ENCODE measurements around the gene POU5F1.
"Not testable (repeated sequence)": the region's sequence is repeated elsewhere in the genome, so short reads cannot be mapped to it uniquely, and the experiment has no call there.

The POU5F1 gene

DNA sequence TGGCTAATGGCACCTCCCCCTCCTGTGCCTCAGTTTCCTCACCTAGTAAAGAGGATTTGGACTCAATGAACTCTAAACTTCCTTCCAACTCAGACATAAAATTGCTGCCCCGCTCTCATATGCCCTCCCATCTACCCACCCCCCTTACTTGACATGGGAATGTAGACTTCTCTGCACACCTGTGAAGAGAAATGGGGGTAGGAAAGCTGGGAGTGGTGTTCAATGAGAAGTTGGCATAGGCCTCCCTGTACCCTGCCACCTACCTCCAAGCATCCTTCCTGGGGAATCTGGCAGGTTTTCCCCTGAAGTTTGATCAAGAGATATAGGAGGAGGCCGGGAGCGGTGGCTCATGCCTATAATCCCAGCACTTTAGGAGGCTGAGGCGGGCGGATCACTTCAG, 3.9 kb upstream of the POU5F1 start:
- H3K4me1 ChIP-seq (ENCODE audit: control insufficient read depth, insufficient read depth, low read length), result peaks cover 2% of the 10 kb centered on the region
- no peaks in the 10 kb centered on the region for H3K9me3 ChIP-seq (ENCODE audit: control insufficient read depth in 2 of 2, low read length in 2 of 2)
- no peaks in the 10 kb centered on the region for H3K27me3 ChIP-seq (ENCODE audit: control insufficient read depth in 1 of 2, insufficient read depth in 2 of 2, low read length in 2 of 2)

DNA sequence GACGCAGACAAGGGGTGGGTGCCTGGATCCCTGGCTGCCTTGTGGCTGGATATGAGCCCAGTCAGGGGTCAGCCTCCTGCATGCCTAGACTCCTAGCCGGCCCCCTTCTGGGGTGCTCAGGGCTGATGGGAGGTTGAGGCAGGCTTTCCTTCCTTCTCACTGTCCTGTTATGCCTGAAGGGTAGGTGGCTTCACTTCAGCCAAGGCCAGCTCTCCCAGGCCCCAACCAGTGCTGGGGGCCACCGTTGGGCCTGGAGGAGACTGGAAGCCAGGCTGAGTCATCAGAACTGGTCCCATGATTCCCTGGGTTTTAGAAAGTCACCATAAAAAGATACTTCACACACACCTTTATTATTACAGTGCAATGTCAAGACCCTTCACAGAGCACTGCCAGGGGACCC, 2.9 kb upstream of the POU5F1 start:
- H3K4me1 ChIP-seq (ENCODE audit: control insufficient read depth, insufficient read depth, low read length), result peaks cover 2% of the 10 kb centered on the region
- no peak overlapping the region for H3K4me3 ChIP-seq (ENCODE audit: low read length in 2 of 2)
- H3K27ac ChIP-seq (ENCODE audit: low read length), result no peak overlapping the region
- H3K9ac ChIP-seq (ENCODE audit: low read length in 2 of 2), result no peak overlapping the region
- H3K36me3 ChIP-seq (ENCODE audit: control insufficient read depth in 2 of 2, insufficient read depth in 2 of 2, low read length in 2 of 2), result no peaks in the 10 kb centered on the region
- no peaks in the 10 kb centered on the region for H3K9me3 ChIP-seq (ENCODE audit: control insufficient read depth in 2 of 2, low read length in 2 of 2)
- H3K27me3 ChIP-seq (ENCODE audit: control insufficient read depth in 1 of 2, insufficient read depth in 2 of 2, low read length in 2 of 2), result no peaks in the 10 kb centered on the region

More for the DNA sequence above, 3.9 kb upstream of the POU5F1 start:
- no peak overlapping the region for H3K9ac ChIP-seq (ENCODE audit: low read length in 2 of 2)
- no peak overlapping the region for H3K4me3 ChIP-seq (ENCODE audit: low read length in 2 of 2)
- H3K27ac ChIP-seq (ENCODE audit: low read length), result no peak overlapping the region
- no peaks in the 10 kb centered on the region for H3K36me3 ChIP-seq (ENCODE audit: control insufficient read depth in 2 of 2, insufficient read depth in 2 of 2, low read length in 2 of 2)

DNA sequence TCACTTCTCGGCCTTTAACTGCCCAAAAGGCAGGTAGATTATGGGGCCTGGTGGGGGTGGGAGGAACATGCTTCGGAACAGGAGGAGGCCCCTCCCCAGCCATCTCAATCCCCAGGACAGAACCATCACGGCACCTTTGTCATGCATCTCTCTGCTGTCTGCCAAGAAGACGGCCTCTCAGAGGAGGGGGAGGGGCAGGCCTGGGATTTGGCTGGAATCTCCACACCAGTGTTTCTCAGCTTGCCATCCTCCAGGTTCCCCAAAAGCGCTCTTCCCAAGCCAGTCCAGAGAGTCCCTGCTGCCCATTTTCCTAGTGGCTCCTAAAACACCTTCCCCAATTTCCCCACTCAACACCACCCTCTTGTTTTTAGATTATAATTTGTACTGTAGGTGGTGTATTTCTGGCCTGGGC, 2.5 kb upstream of the POU5F1 start:
- H3K9ac ChIP-seq (ENCODE audit: low read length in 2 of 2), result no peak overlapping the region
- H3K27me3 ChIP-seq (ENCODE audit: control insufficient read depth in 1 of 2, insufficient read depth in 2 of 2, low read length in 2 of 2), result no peaks in the 10 kb centered on the region

DNA sequence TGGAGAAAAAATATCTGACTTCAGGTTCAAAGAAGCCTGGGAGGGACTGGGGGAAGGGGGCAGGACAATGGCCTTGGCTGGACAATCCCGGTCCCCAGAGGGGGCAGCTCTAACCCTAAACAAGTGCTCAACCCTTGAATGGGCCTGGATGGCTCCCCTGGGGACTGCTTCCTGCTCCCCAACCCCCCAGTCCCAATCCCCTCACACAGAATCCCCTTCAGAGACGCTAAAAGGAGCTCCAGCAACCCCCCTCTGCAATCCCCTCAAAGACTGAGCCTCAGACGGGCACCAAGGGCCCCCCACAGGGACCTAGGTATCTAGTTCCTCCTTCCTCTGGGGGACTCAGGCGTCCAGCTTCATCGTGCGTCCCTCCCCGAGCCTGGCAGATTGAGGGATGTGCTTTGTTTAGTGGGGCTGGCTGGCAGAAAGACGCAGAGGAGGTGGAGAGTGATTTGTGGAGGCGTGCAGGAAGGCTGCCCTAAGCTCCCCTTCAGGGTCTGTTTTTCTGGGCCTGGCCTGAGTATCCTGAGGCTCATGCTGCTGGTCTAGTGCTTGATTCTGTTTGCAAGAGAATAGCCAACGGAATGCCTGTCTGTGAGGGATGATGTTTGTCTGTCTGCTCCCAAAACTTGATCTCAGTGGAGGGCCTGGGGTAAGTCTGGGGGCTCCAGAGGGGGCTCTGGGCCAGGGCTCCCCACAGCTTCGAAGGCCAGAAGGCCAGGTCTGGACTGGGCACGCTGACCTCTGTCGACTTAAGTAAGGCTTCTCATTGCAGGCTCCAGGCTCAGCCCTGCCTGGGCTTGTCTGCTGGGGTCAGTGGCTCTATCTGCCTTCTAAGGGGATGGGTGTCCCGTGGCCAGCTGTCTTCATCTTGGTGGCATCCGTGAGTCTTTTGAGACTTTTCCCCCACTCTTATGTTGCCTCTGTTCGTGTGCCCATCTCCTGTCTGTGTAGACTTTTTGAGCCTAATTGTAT, 1.7 kb upstream of the POU5F1 start:
- Histone ChIP-seq H3K36me3 (ENCODE audit: control insufficient read depth in 2 of 2, insufficient read depth in 2 of 2, low read length in 2 of 2) (no peaks in the 10 kb centered on the region), H3K9ac (ENCODE audit: low read length in 2 of 2) (no peak overlapping the region), H3K4me3 (ENCODE audit: low read length in 2 of 2) (no peak overlapping the region), H3K4me1 (ENCODE audit: control insufficient read depth, insufficient read depth, low read length) (peaks cover 2% of the 10 kb centered on the region), H3K27ac (ENCODE audit: low read length) (no peak overlapping the region), H3K9me3 (ENCODE audit: control insufficient read depth in 2 of 2, low read length in 2 of 2) (no peaks in the 10 kb centered on the region), H3K27me3 (ENCODE audit: control insufficient read depth in 1 of 2, insufficient read depth in 2 of 2, low read length in 2 of 2) (no peaks in the 10 kb centered on the region)

More for the DNA sequence above, 2.5 kb upstream of the POU5F1 start:
- no peaks in the 10 kb centered on the region for H3K36me3 ChIP-seq (ENCODE audit: control insufficient read depth in 2 of 2, insufficient read depth in 2 of 2, low read length in 2 of 2)
- H3K9me3 ChIP-seq (ENCODE audit: control insufficient read depth in 2 of 2, low read length in 2 of 2), result no peaks in the 10 kb centered on the region
- H3K4me1 ChIP-seq (ENCODE audit: control insufficient read depth, insufficient read depth, low read length), result peaks cover 2% of the 10 kb centered on the region
- no peak overlapping the region for H3K27ac ChIP-seq (ENCODE audit: low read length)
- no peak overlapping the region for H3K4me3 ChIP-seq (ENCODE audit: low read length in 2 of 2)

DNA sequence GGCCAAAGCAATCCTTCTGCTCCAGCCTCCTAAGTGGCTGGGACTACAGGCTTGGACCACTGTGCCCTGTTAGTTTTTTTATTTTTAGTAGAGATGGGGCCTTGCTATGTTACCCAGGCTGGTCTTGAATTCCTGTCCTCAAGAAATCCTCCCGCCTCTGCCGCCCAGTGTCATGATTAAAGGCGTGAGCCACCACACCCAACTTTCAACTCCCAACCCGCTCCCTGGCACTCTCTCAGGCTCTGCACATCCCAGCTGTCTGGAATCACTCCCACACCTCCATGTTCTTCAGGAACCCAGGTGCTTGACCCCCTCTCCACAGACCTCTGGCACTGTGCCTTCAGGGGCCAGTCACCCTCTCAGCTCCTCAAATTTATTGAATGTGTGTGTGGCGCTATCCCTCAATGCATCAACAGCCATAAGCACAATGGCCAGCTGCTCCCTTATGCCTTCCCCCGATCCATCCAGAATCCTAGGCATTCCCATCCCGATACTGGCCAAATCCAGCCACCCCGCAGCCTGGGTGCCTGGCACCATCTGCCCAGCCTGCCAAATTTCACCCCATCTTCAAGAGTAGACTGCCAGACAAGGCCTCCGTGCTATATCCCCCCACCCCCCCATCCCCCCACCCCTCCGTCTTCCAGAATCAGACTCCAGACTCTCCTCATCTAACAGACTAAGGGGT, 647 bp upstream of the POU5F1 start:
- no peak overlapping the region for H3K9ac ChIP-seq (ENCODE audit: low read length in 2 of 2)
- H3K27ac ChIP-seq (ENCODE audit: low read length), result no peak overlapping the region
- no peaks in the 10 kb centered on the region for H3K36me3 ChIP-seq (ENCODE audit: control insufficient read depth in 2 of 2, insufficient read depth in 2 of 2, low read length in 2 of 2)
- no peaks in the 10 kb centered on the region for H3K27me3 ChIP-seq (ENCODE audit: control insufficient read depth in 1 of 2, insufficient read depth in 2 of 2, low read length in 2 of 2)
- H3K4me3 ChIP-seq (ENCODE audit: low read length in 2 of 2), result no peak overlapping the region
- H3K4me1 ChIP-seq (ENCODE audit: control insufficient read depth, insufficient read depth, low read length), result peaks cover 2% of the 10 kb centered on the region
- H3K9me3 ChIP-seq (ENCODE audit: control insufficient read depth in 2 of 2, low read length in 2 of 2), result no peaks in the 10 kb centered on the region

DNA sequence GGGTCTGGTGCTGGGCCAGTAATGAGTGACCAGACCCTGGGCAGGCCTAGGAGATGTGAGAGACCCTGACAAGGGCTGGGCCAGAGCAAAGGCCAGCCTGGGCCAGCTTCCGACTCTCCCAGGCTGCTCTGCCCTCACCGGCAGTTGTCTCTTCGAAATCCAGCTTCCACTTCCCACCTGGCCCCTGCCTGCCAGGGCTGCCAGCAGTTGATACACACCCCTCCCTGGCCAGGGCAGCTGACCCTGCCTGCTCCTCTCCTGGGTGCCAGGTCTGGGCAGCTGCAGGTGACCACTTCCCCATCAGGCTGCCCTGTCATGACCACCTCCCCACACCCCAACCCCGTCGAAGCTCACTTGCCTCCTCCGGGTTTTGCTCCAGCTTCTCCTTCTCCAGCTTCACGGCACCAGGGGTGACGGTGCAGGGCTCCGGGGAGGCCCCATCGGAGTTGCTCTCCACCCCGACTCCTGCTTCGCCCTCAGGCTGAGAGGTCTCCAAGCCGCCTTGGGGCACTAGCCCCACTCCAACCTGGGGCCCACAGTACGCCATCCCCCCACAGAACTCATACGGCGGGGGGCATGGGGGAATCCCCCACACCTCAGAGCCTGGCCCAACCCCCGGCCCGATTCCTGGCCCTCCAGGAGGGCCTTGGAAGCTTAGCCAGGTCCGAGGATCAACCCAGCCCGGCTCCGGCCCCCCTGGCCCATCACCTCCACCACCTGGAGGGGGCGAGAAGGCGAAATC, 453 bp downstream of the POU5F1 start:
- not testable (repeated sequence) for H3K27ac ChIP-seq (ENCODE audit: low read length); H3K27me3 ChIP-seq (ENCODE audit: control insufficient read depth in 1 of 2, insufficient read depth in 2 of 2, low read length in 2 of 2); H3K4me3 ChIP-seq (ENCODE audit: low read length in 2 of 2); H3K4me1 ChIP-seq (ENCODE audit: control insufficient read depth, insufficient read depth, low read length); H3K36me3 ChIP-seq (ENCODE audit: control insufficient read depth in 2 of 2, insufficient read depth in 2 of 2, low read length in 2 of 2); H3K9ac ChIP-seq (ENCODE audit: low read length in 2 of 2); H3K9me3 ChIP-seq (ENCODE audit: control insufficient read depth in 2 of 2, low read length in 2 of 2)

DNA sequence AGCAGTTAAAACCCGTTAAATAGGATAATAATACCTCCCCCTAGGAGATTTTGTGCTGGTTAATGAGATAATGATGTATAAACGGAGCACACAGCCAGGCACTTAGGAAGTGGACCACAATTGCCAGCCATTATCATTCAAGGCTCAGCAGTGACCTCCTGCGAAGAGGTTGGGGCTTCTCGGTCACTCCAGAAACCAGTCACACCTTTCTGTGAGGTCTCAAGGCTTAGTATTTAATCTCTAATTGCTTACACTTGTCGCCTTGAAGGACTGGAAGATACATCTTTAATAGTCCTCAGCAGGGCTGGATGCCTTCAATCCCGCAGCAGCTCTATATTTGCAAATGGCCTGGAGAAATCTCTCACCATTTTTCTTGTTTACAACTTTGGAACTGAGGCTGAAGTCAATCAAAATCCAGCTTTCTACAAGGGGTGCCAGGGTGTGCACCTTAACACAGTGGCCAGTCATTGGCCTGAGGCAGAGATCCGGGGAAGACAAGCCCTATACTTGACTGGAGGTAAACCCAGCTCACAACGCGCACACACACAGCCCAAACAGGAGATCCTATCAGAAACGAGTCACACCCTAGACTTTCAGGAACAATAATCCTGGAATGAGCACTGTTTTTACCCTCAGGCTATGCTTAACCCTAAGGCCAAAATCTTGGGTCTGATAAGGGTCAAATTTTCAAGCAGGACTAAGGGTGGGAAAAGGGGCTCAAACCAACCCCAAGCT, 1.2 kb downstream of the POU5F1 start:
- Histone ChIP-seq H3K27ac (ENCODE audit: low read length) (no peak overlapping the region), H3K9ac (ENCODE audit: low read length in 2 of 2) (no peak overlapping the region), H3K27me3 (ENCODE audit: control insufficient read depth in 1 of 2, insufficient read depth in 2 of 2, low read length in 2 of 2) (no peaks in the 10 kb centered on the region), H3K9me3 (ENCODE audit: control insufficient read depth in 2 of 2, low read length in 2 of 2) (no peaks in the 10 kb centered on the region), H3K4me1 (ENCODE audit: control insufficient read depth, insufficient read depth, low read length) (no peaks in the 10 kb centered on the region), H3K36me3 (ENCODE audit: control insufficient read depth in 2 of 2, insufficient read depth in 2 of 2, low read length in 2 of 2) (no peaks in the 10 kb centered on the region), H3K4me3 (ENCODE audit: low read length in 2 of 2) (no peak overlapping the region)

DNA sequence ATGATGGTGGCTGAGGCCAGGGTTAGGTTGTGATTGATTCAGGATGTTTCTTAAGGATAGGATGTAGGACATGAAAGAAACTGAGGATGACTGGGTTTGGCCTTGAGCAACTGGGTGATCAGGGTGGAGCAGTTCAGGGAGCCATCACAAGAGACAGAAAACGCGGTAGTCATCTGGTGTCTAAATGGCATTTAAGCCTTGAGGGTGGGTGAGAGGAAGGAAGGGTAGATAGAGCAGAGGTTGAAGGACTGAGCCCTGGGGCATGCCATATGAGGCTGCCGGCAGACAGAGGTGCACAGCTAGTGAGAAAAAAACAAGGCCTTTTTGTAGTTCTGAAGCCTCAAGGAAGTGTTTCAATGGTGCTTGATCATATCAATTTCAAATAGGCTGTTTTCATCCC, 1.9 kb downstream of the POU5F1 start:
- no peaks in the 10 kb centered on the region for H3K4me1 ChIP-seq (ENCODE audit: control insufficient read depth, insufficient read depth, low read length)
- H3K36me3 ChIP-seq (ENCODE audit: control insufficient read depth in 2 of 2, insufficient read depth in 2 of 2, low read length in 2 of 2), result no peaks in the 10 kb centered on the region
- H3K27me3 ChIP-seq (ENCODE audit: control insufficient read depth in 1 of 2, insufficient read depth in 2 of 2, low read length in 2 of 2), result no peaks in the 10 kb centered on the region
- no peak overlapping the region for H3K27ac ChIP-seq (ENCODE audit: low read length)
- H3K4me3 ChIP-seq (ENCODE audit: low read length in 2 of 2), result no peak overlapping the region
- H3K9ac ChIP-seq (ENCODE audit: low read length in 2 of 2), result no peak overlapping the region
- no peaks in the 10 kb centered on the region for H3K9me3 ChIP-seq (ENCODE audit: control insufficient read depth in 2 of 2, low read length in 2 of 2)

DNA sequence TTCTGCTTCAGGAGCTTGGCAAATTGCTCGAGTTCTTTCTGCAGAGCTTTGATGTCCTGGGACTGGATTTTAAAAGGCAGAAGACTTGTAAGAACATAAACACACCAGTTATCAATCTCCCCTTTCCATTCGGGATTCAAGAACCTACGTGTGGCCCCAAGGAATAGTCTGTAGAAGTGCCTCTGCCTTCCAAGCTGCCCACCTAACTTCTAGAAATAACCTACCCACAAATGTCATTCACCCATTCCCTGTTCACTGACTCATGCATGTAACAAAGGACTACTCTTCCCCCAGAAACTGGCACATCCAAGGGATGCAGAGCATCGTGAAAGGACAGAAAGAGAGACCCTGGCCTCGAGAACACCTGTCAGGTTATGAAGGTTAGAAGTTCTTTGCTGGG, 4.5 kb downstream of the POU5F1 start:
- Histone ChIP-seq H3K9ac (ENCODE audit: low read length in 2 of 2) (no peak overlapping the region), H3K27ac (ENCODE audit: low read length) (no peak overlapping the region), H3K9me3 (ENCODE audit: control insufficient read depth in 2 of 2, low read length in 2 of 2) (no peaks in the 10 kb centered on the region), H3K27me3 (ENCODE audit: control insufficient read depth in 1 of 2, insufficient read depth in 2 of 2, low read length in 2 of 2) (no peaks in the 10 kb centered on the region), H3K4me3 (ENCODE audit: low read length in 2 of 2) (no peak overlapping the region), H3K36me3 (ENCODE audit: control insufficient read depth in 2 of 2, insufficient read depth in 2 of 2, low read length in 2 of 2) (peaks cover 0 to 3% of the 10 kb centered on the region in 2 donors), H3K4me1 (ENCODE audit: control insufficient read depth, insufficient read depth, low read length) (no peaks in the 10 kb centered on the region)

Measured in stomach smooth muscle (tissue), 2 donors.